Heart left ventricle (tissue), 13 donors: ENCODE measurements around the gene CAPN7.

Experiments used
- POLR2A ChIP-seq, 2 donors: fragments of 450-650 bp; IDR thresholded peaks; one replicate each; pipeline ENCODE4 v1.6.1; 2017; ENCODE audit warnings: antibody characterized with exemption in 2 of 2, mild to moderate bottlenecking in 2 of 2, moderate library complexity in 2 of 2
- TF ChIP-seq, protein P1 (sequence below), 12 donors: fragments of 200-600 bp; sonication (generic) in 4 of 12; IDR thresholded peaks; one replicate each; pipeline versions ENCODE4 v1.5.0 to v1.8.0; 2018 to 2022; ENCODE audit warnings: antibody characterized with exemption in 12 of 12, mild to moderate bottlenecking in 5 of 12
- donor health status: ischemic (EF 13 %, LVEDD 7.1; RV severe dilation, severe dysfunction).
- donor health status: DM: no; HTN: yes; CAD: no.
- donor health status: DM: no; HTN: no; CAD: no.
- donor health status: ischemic (EF 25% LVEDD 6.9; RV normal size, moderate dysfunction).
- donor health status: ischemic (EF 25% LVEDD 5.7; RV mildly dilated, moderate dysfunction).
- donor health status: ischemic (EF 35%, LVEDD 5.7; RV mildly dilated, moderate dysfunction).
- donor health status: nonischemic (EF 11% LVEDD 7.7; RV severe dilation, severe dysfunction).
- donor health status: DM: yes; HTN: yes; CAD: no.
- donor health status: PGD.
- donor health status: ischemic (EF 29% LVEDD 5.4; RV normal size, mild dysfunction).
- donor health status: nonischemic (EF 23%, LVEDD 6.1; RV moderate dilation, normal function).

GRCh38 chr3:15161133-15161532 lies 44.9 kb upstream of the CAPN7 start:
- TF ChIP-seq, protein P1, sequence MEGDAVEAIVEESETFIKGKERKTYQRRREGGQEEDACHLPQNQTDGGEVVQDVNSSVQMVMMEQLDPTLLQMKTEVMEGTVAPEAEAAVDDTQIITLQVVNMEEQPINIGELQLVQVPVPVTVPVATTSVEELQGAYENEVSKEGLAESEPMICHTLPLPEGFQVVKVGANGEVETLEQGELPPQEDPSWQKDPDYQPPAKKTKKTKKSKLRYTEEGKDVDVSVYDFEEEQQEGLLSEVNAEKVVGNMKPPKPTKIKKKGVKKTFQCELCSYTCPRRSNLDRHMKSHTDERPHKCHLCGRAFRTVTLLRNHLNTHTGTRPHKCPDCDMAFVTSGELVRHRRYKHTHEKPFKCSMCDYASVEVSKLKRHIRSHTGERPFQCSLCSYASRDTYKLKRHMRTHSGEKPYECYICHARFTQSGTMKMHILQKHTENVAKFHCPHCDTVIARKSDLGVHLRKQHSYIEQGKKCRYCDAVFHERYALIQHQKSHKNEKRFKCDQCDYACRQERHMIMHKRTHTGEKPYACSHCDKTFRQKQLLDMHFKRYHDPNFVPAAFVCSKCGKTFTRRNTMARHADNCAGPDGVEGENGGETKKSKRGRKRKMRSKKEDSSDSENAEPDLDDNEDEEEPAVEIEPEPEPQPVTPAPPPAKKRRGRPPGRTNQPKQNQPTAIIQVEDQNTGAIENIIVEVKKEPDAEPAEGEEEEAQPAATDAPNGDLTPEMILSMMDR (IDR thresholded peaks at IDR 0.05), result no peak
- TF ChIP-seq POLR2A (IDR thresholded peaks at IDR 0.05), result no peak
